ENCODE results near the gene ZIM2. TPM values are rescaled to one million over a fixed set of nuclear protein-coding genes. Genes with fewer than 3 reads are reported as not detected.

Gene ZIM2
- total and polyA plus RNA-seq, 10 of the 15 experiments (the other 5 are each of a cell fraction or from before 2014, with no cell fraction given), result not detected

DNA sequence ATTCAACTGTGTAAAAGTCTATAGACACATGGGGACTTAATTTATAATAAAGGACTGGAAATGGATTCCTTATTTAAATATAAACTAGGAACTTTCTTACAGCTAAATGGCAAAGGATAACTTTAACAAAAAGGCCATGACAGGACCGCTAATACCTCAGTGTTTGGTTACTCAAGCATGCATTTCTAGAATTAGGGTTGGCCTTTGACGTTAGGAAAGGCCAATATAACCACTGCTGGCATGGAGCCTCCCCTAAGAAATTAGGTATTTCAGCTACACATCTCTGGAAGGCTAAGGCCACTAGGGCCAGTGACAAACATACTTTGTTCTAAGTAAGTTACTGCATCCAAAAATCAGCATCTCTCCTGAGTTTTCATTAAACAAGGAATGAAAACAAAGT, 9.3 kb downstream of the ZIM2 start:
- H3K4me3 ChIP-seq, result no peak overlapping the region
- ChIA-PET POLR2A (no interaction called here), SMC1A (ENCODE audit: uncharacterized antibody, unreplicated experiment) (no interaction called here), CTCF (no interaction called here), RAD21 (ENCODE audit: unreplicated experiment) (no interaction called here)
- 0% methylated on average over 2 of the region's 2 CpGs for WGBS (ENCODE audit: insufficient coverage, insufficient replicate concordance, low lambda C conversion rate, missing lambda C conversion rate)
- H3K4me2 ChIP-seq (ENCODE audit: control insufficient read depth, insufficient read depth), result no peak overlapping the region
- no peak overlapping the region for H3K9ac ChIP-seq (ENCODE audit: control insufficient read depth, insufficient read depth, low read length)
- no peak for FAIRE-seq
- ATAC-seq, result no peak
- in situ Hi-C loops (cut with MboI) (no loop called here), intact Hi-C loops (cut with micrococcal nuclease; ENCODE audit: unreplicated experiment) (no loop called here)
- no peaks in the 10 kb centered on the region; the same call in 2 of the 3 replicates for H3K9me3 ChIP-seq (replicated peaks; ENCODE audit: control insufficient read depth, insufficient read depth, low read length)
- H2AFZ ChIP-seq (ENCODE audit: control insufficient read depth, low read depth, low read length), result no peak overlapping the region
- H3K79me2 ChIP-seq (ENCODE audit: control insufficient read depth, insufficient read depth, low read length), result no peaks in the 10 kb centered on the region
- DNase-seq (ENCODE audit: low read depth, low spot score), result no peak
- H3K4me1 ChIP-seq (ENCODE audit: control insufficient read depth, insufficient read depth, low read length), result no peaks in the 10 kb centered on the region
- no peak overlapping the region for H3K27ac ChIP-seq (ENCODE audit: control insufficient read depth, insufficient read depth)
- BruUV-seq (replicated peaks), result no TSS peak
- no peaks in the 10 kb centered on the region for H3K27me3 ChIP-seq (replicated peaks in 1 of 2; ENCODE audit: control insufficient read depth in 2 of 2, insufficient read depth in 2 of 2, low read length in 1 of 2)
- no peaks in the 10 kb centered on the region for H3K36me3 ChIP-seq (ENCODE audit: control insufficient read depth in 2 of 2, insufficient read depth in 2 of 2, low read length in 1 of 2)
- H4K20me1 ChIP-seq (ENCODE audit: control insufficient read depth, insufficient read depth), result no peaks in the 10 kb centered on the region
- TF ChIP-seq WRNIP1 (IDR thresholded peaks at IDR 0.05; ENCODE audit: borderline replicate concordance, low read depth, low read length) (no peak), SUZ12 (IDR thresholded peaks at IDR 0.05; ENCODE audit: unreplicated experiment) (no peak), SREBF2 (IDR thresholded peaks at IDR 0.05; ENCODE audit: low read length) (no peak), PML (IDR thresholded peaks at IDR 0.05; ENCODE audit: low read length) (no peak), SIN3A (IDR thresholded peaks at IDR 0.05; ENCODE audit: low read depth, low read length) (no peak), JUND (IDR thresholded peaks at IDR 0.05; ENCODE audit: low read depth, low read length) (no peak), IRF4 (IDR thresholded peaks at IDR 0.05; ENCODE audit: low read depth, low read length) (no peak), HDAC2 (IDR thresholded peaks at IDR 0.05) (no peak), RBBP5 (conservative IDR thresholded peaks at IDR 0.05) (no peak), EZH2 (IDR thresholded peaks at IDR 0.05; ENCODE audit: borderline replicate concordance, control insufficient read depth, low read depth, low read length) (no peak), NRF1 (conservative IDR thresholded peaks at IDR 0.05; ENCODE audit: low read depth, low read length) (no peak), FOXM1 (IDR thresholded peaks at IDR 0.05; ENCODE audit: low read depth, low read length) (no peak)
- TF ChIP-seq, protein P1, sequence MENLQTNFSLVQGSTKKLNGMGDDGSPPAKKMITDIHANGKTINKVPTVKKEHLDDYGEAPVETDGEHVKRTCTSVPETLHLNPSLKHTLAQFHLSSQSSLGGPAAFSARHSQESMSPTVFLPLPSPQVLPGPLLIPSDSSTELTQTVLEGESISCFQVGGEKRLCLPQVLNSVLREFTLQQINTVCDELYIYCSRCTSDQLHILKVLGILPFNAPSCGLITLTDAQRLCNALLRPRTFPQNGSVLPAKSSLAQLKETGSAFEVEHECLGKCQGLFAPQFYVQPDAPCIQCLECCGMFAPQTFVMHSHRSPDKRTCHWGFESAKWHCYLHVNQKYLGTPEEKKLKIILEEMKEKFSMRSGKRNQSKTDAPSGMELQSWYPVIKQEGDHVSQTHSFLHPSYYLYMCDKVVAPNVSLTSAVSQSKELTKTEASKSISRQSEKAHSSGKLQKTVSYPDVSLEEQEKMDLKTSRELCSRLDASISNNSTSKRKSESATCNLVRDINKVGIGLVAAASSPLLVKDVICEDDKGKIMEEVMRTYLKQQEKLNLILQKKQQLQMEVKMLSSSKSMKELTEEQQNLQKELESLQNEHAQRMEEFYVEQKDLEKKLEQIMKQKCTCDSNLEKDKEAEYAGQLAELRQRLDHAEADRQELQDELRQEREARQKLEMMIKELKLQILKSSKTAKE (IDR thresholded peaks at IDR 0.05; ENCODE audit: low read depth, poor library complexity, severe bottlenecking), result no peak
- TF ChIP-seq, protein P2, sequence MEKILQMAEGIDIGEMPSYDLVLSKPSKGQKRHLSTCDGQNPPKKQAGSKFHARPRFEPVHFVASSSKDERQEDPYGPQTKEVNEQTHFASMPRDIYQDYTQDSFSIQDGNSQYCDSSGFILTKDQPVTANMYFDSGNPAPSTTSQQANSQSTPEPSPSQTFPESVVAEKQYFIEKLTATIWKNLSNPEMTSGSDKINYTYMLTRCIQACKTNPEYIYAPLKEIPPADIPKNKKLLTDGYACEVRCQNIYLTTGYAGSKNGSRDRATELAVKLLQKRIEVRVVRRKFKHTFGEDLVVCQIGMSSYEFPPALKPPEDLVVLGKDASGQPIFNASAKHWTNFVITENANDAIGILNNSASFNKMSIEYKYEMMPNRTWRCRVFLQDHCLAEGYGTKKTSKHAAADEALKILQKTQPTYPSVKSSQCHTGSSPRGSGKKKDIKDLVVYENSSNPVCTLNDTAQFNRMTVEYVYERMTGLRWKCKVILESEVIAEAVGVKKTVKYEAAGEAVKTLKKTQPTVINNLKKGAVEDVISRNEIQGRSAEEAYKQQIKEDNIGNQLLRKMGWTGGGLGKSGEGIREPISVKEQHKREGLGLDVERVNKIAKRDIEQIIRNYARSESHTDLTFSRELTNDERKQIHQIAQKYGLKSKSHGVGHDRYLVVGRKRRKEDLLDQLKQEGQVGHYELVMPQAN (conservative IDR thresholded peaks at IDR 0.05), result no peak
- TF ChIP-seq, protein P3, sequence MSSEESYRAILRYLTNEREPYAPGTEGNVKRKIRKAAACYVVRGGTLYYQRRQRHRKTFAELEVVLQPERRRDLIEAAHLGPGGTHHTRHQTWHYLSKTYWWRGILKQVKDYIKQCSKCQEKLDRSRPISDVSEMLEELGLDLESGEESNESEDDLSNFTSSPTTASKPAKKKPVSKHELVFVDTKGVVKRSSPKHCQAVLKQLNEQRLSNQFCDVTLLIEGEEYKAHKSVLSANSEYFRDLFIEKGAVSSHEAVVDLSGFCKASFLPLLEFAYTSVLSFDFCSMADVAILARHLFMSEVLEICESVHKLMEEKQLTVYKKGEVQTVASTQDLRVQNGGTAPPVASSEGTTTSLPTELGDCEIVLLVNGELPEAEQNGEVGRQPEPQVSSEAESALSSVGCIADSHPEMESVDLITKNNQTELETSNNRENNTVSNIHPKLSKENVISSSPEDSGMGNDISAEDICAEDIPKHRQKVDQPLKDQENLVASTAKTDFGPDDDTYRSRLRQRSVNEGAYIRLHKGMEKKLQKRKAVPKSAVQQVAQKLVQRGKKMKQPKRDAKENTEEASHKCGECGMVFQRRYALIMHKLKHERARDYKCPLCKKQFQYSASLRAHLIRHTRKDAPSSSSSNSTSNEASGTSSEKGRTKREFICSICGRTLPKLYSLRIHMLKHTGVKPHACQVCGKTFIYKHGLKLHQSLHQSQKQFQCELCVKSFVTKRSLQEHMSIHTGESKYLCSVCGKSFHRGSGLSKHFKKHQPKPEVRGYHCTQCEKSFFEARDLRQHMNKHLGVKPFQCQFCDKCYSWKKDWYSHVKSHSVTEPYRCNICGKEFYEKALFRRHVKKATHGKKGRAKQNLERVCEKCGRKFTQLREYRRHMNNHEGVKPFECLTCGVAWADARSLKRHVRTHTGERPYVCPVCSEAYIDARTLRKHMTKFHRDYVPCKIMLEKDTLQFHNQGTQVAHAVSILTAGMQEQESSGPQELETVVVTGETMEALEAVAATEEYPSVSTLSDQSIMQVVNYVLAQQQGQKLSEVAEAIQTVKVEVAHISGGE (CRISPR knock-in tag; IDR thresholded peaks at IDR 0.05), result no peak
- TF ChIP-seq, protein P4, sequence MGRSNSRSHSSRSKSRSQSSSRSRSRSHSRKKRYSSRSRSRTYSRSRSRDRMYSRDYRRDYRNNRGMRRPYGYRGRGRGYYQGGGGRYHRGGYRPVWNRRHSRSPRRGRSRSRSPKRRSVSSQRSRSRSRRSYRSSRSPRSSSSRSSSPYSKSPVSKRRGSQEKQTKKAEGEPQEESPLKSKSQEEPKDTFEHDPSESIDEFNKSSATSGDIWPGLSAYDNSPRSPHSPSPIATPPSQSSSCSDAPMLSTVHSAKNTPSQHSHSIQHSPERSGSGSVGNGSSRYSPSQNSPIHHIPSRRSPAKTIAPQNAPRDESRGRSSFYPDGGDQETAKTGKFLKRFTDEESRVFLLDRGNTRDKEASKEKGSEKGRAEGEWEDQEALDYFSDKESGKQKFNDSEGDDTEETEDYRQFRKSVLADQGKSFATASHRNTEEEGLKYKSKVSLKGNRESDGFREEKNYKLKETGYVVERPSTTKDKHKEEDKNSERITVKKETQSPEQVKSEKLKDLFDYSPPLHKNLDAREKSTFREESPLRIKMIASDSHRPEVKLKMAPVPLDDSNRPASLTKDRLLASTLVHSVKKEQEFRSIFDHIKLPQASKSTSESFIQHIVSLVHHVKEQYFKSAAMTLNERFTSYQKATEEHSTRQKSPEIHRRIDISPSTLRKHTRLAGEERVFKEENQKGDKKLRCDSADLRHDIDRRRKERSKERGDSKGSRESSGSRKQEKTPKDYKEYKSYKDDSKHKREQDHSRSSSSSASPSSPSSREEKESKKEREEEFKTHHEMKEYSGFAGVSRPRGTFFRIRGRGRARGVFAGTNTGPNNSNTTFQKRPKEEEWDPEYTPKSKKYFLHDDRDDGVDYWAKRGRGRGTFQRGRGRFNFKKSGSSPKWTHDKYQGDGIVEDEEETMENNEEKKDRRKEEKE (IDR thresholded peaks at IDR 0.05), result no peak
